Limb (tissue), 2 donors: ENCODE data around the gene PIK3AP1.
"Not testable (repeated sequence)": the region's sequence is repeated elsewhere in the genome, so short reads cannot be mapped to it uniquely, and the experiment has no call there.

Source experiments
- DNase-seq, 2 donors: peaks; one replicate each; pipeline ENCODE4 v3.0.0-alpha.2; 2016; ENCODE audit errors: extremely low spot score in 2 of 2

Gene PIK3AP1

GRCh38 chr10:96698305-96698704 lies 22.0 kb downstream of the PIK3AP1 start:
- DNase-seq = not testable (repeated sequence)

DNA sequence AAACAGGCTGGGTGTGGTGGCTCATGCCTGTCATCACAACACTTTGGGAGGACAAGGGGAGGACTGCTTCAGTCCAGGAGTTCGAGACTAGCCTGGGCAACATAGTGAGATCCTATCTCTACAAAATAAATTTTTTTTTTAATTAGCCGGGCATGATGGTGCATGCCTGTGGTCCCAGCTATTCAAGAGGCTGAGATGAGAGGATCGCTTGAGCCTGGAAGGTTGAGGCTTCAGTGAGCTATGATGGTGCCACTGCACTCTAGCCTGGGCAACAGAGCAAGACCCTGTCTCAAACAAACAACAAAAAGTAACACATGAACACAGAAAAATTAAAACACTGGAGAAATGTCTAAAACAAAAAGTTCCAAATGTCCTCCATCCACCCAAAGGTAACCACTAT lies 22.9 kb downstream of the PIK3AP1 start:
- no peak for DNase-seq

DNA sequence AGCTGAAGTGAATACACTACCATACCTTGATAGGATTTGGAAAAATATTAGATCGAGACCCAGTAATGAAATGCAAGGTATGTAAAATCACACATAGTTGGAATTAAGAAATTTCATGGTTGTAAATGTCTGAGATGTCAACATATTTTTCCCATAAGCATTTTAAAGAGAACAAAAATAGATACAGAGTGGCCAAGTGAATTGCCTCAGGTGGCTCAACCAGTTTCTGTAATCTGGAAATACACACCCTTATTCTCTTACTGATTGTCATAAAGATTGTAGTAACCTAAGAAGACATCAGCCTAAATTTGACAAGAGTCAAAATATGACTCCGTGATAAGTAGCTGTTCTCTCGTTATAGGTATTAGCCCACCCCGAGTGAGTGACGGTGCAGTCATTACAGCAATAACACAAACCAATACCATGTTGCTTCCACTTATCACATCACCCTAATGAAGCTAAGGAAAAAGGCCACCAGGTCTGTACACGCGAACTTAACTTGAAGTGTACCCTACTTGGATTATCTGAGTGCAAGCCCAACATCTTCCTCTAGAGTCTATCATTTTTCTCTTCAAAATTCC lies 23.4 kb downstream of the PIK3AP1 start:
- DNase-seq = no peak

- DNase-seq = no peak
Observed at GRCh38 chr10:96695975-96696634, 24.2 kb downstream of the PIK3AP1 start.

DNA sequence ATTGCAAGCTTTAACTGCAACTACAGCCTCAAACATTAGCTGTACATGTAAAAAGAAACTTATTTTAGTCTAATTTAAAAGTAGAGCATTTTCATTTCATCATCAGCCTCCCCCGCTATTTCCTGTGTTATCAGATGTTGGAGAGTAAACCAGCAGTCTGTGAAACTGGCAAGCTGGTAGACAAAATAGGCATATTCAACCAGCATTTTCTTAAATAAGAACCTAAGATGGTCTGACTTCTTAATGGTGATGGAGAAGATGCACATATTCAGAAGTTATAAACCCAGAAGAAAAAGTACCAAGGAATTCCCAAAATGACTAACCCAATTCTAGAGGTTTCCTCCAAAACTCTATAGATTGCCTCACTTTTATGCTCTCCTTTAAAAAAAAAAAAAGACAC lies 24.9 kb downstream of the PIK3AP1 start:
- DNase-seq = no peak

DNA sequence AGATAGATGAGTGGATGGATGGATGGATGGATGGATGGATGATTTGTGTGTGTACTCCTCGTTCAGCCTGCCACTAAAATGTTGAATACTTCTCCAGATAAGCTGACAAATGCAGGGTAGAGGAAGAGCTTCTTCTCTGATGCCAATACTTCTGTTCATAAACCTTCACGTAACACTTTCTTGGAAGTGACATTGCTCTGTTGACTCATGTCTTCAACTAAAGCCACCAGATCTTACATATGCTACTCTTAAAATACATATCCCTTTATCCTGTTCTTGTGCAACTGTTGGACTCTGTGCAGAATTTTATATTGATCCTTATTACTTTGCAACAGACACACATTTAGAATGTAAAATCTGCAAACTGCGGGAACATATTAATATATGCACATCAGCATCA lies 26.9 kb downstream of the PIK3AP1 start:
- DNase-seq = no peak

GRCh38 chr10:96692427-96692826 lies 27.9 kb downstream of the PIK3AP1 start:
- DNase-seq = no peak

GRCh38 chr10:96691761-96692160 lies 28.6 kb downstream of the PIK3AP1 start:
- no peak for DNase-seq

- no peak for DNase-seq
Observed at GRCh38 chr10:96690755-96691730, 29.3 kb downstream of the PIK3AP1 start.

GRCh38 chr10:96688789-96689188 lies 31.5 kb downstream of the PIK3AP1 start:
- DNase-seq = no peak

DNA sequence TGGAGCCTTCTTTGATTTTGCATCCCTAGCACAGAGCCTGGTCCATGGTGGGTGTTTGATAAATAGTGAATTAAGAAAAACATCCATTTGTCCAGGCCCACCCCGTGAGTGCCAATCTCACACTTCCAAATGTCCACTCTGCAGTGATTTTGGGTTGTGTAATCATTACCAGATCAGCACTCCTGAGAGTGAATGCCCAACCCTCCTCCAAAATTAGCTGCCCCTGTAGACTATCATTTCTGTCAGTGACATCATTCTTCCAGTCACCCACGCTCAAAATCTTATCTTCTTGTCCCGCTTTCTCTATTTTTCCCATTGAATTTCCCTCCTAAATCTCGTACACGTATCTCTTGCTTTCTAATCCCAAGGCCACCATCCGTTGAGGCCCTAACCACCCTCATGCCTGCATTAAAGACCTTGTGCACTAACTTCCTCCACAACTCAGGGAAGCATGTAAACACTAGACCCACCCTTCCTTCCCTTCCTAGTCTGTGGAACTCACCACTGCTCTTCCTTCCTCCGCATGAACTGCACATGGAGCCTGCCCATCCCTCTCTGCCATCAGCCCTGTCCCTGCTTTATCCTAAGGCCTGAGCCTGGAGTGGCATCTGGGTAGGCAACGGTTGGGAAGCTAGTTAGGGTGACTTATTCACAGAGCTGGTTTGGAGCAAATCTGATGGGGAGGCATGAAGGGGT lies 32.8 kb downstream of the PIK3AP1 start:
- DNase-seq = no peak

- no peak for DNase-seq
Observed at GRCh38 chr10:96686514-96686913, 33.8 kb downstream of the PIK3AP1 start.

DNA sequence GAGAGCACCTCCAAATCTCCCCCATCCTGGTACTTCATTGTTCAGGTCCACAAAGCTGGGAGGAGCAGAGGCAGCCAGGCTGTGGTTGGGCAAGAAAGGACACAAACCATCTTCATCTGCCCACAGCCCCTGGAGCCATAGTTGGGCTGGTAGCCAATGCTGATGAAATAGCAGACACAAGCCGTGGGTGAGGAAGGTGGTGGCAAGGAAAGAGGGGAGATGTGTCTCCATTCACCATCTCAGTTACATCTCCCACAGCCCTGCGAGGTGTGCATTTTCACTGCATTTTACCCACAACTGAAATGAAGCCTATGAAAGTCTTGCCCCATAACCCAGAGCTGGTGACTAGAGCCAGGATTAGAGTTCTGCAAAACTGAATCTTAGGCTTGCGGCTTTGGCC lies 35.0 kb downstream of the PIK3AP1 start:
- DNase-seq = no peak

GRCh38 chr10:96684826-96685225 lies 35.5 kb downstream of the PIK3AP1 start:
- no peak for DNase-seq

GRCh38 chr10:96683710-96684109 lies 36.6 kb downstream of the PIK3AP1 start:
- no peak for DNase-seq

DNA sequence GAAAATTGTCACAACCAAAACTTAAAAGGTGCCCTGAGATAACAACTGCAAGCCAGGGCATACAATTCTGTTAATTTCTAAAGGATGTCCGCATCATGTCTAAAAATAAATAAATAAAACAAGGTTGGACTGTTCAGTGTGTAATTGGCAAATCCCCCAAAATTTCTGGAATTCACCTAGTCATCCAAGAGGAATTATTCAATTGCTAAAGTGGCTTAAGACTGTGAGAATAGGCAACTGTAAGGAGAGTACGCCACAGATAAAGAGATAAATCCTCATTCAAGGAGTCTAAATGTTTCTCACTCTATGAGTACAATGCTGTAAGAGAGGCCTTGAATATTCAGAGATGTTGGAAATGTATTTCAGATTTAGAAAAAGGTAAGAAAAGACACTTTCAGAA lies 37.2 kb downstream of the PIK3AP1 start:
- DNase-seq = no peak

- DNase-seq = no peak
Observed at GRCh38 chr10:96681524-96681923, 38.8 kb downstream of the PIK3AP1 start.

GRCh38 chr10:96680463-96680862 lies 39.9 kb downstream of the PIK3AP1 start:
- not testable (repeated sequence) for DNase-seq

DNA sequence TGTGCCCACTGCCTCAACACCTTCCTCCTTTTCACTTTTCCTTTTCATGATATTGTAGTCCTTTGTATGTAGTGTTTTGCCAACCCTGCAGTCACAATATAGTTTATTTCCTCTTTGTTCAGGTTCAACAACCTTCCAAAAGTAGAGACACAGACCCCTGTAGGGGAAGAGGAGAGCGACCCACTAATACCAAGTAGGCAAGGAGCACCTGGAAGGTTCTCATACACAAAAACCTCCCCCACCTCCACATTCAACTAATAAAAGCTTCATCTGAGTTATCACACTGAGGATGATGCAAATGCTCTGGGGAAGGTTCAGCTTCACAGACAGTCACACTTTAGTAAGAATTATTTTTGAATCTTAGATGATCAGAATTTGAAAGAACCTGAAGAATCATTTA lies 41.6 kb downstream of the PIK3AP1 start:
- DNase-seq = no peak

DNA sequence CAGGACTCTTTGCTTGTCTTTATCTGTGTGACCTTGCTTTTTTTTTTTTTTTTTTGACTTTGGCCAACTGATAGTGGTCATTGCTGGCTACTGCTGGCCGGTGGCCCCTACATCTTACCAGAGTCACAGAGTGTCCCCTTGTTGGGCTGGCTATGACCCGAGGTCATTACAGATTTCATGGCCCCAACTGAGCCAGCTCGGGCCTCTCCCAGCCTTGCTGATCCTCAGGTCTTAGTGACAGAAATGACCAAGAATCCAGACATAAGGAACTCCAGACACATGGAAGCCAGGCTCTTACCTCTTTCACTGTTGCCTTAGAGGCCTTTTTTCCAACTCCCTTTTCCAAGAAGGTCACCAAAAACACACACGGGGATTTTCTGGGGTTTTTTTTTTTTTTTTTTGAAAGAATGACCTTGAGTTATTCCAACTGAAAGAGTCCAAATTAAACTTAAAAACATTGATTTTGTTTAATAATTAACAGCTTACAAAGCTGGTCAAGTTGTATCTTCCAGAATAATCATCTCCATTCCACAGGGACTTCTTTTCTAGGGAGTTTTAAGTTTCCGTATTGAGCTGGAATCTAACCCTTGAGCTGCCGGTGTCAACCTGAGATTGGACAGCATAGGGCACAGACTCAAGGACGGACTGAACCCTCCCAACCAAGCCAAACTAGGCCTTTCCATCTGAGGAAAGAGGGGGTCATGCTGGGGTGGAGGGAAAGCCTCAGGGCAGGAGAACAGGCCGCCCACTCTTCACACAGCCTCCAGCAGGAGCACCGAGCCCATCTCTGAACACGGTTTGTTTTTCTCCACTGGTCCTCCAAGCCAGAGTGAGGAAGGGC lies 43.8 kb downstream of the PIK3AP1 start:
- no peak for DNase-seq

DNA sequence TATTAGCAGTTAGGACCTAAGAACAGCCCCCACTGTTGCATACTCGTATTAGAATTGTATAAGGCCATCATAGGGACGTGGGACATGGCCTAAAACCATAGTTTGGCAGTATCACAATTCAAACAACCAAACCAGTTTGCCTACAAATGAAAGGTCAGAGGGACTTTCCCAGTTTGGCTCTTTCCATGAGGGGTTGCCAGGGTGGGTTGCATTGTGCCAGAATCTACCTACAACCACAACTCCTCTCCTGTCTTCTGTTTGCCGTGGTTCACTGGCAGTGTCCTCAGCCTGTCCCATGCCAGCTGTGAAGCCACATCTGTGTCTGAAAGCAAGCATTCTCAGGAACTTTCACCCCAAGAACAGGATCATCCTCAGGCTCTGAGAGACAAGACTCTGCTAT lies 44.5 kb downstream of the PIK3AP1 start:
- DNase-seq = no peak
